ENCODE data around the gene HMGN5. TPM values are rescaled to one million over a fixed set of nuclear protein-coding genes. Genes with fewer than 3 reads are reported as not detected.

HMGN5 gene
- total RNA-seq, 1 experiment from 2014 or later, result 13.0 TPM

DNA sequence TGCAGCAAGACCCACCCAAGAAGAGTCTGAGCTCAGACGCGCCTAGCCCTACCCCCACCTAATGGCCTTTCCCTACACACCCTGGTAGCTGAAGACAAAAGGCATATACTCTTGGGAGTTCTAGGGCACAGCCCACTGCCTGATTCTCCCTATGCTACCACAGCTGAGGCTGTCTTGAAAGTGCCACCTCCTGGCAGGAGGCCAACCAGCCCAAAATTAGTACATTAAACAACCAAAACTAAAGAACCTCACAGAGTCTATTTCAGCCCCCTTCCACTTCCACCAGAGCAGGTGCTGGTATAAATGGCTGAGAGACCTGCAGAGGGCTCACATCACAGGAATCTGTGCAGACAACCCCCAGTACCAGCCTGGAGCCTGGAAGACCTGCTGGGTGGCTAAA lies 119.1 kb downstream of the HMGN5 start:
- Histone ChIP-seq H3K56ac (ENCODE audit: insufficient read length, low read depth, low read length) (no peak overlapping the region), H3K14ac (ENCODE audit: insufficient read depth, low read length) (no peak overlapping the region), H3K9me3 (ENCODE audit: control insufficient read depth, low read depth, low read length) (peaks cover 9% of the 10 kb centered on the region), H3K18ac (ENCODE audit: insufficient read length, low read depth, low read length) (no peak overlapping the region), H3K27me3 (ENCODE audit: insufficient read depth, low read length) (no peaks in the 10 kb centered on the region), H3K79me2 (ENCODE audit: insufficient read depth, low read length) (no peaks in the 10 kb centered on the region), H3K4me1 (ENCODE audit: insufficient read depth, low read length) (no peaks in the 10 kb centered on the region), H2AK5ac (ENCODE audit: insufficient read length, low read length) (no peak overlapping the region), H4K20me1 (ENCODE audit: control insufficient read depth, insufficient read depth, insufficient read length) (no peaks in the 10 kb centered on the region), H2BK120ac (ENCODE audit: low read depth, low read length, poor library complexity, severe bottlenecking) (no peak overlapping the region), H4K91ac (ENCODE audit: insufficient read length, low read depth, low read length) (no peak overlapping the region), H3T11ph (ENCODE audit: low read length) (no peak overlapping the region), H3K9ac (ENCODE audit: extremely low read depth, insufficient read length, low read length) (no peak overlapping the region), H3K23me2 (ENCODE audit: insufficient read length, low read depth, low read length, poor library complexity, severe bottlenecking) (no peaks in the 10 kb centered on the region), H4K5ac (ENCODE audit: insufficient read length, low read depth, low read length) (no peak overlapping the region), H2BK20ac (ENCODE audit: low read depth, low read length, poor library complexity, severe bottlenecking) (no peak overlapping the region), H2BK12ac (ENCODE audit: insufficient read length, low read depth, low read length) (no peak overlapping the region), H2BK5ac (ENCODE audit: insufficient read length, low read length) (no peak overlapping the region), H3K79me1 (ENCODE audit: insufficient read depth, low read depth, low read length, poor library complexity, severe bottlenecking) (no peaks in the 10 kb centered on the region), H3K4ac (ENCODE audit: low read depth, low read length) (no peak overlapping the region), H3K27ac (ENCODE audit: insufficient read length, low read depth, low read length) (no peak overlapping the region), H3K4me2 (ENCODE audit: insufficient read depth, insufficient read length, low read length) (no peak overlapping the region), H3K23ac (ENCODE audit: insufficient read length, low read depth, low read length) (no peak overlapping the region), H4K8ac (replicated peaks; ENCODE audit: insufficient read length, low read depth, low read length) (no peak overlapping the region), H2AFZ (ENCODE audit: low read length) (no peak overlapping the region), H2BK15ac (ENCODE audit: low read depth, low read length) (no peak overlapping the region)
- peaks cover 0 to 32% (median 3%) of the 10 kb centered on the region in 3 experiments; a peak in 5 of 7 replicates for H3K36me3 Mint-ChIP-seq (ENCODE audit: insufficient read depth in 1 of 3, low read depth in 3 of 3)
- no CpG with 5 or more reads among the region's 2 CpGs for WGBS (ENCODE audit: extremely low coverage, insufficient read length, low lambda C conversion rate)
- H3K4me1 Mint-ChIP-seq, result no peaks in the 10 kb centered on the region
- H3K27ac Mint-ChIP-seq, result no peak overlapping the region
- H3K4me3 Mint-ChIP-seq, result no peak overlapping the region
- no peak for DNase-seq
- TF ChIP-seq CTCF (conservative IDR thresholded peaks at IDR 0.05), result no peak
- peaks cover 85 to 94% of the 10 kb centered on the region in 2 experiments for H3K9me3 Mint-ChIP-seq
- no peaks in the 10 kb centered on the region for H3K27me3 Mint-ChIP-seq (ENCODE audit: low read depth)

Other genes with a start within 250 kb of the HMGN5 start
- 41.8 and 42.1 TPM in 2 replicates for gene SH3BGRL, start 189 bp upstream of the HMGN5 start, total RNA-seq (2021)